IMR-90 (cell line): ENCODE results near the gene USP32. TPM values are rescaled to one million over a fixed set of nuclear protein-coding genes. Genes with fewer than 3 reads are reported as not detected.
"Not testable (repeated sequence)": the region's sequence is repeated elsewhere in the genome, so short reads cannot be mapped to it uniquely, and the experiment has no call there.

Source experiments
- ATAC-seq: fragments of 200-7000 bp; cut with Tn5 transposase; 2 replicates; pipeline ENCODE4 v1.9.1; 2020; ENCODE audit warnings: low read depth, mild to moderate bottlenecking, moderate library complexity
- BruUV-seq: library from RNA; stranded (reverse); fragments of 400-500 nt; replicated peaks from 2 replicates; lab custom pipeline; 2021; lab: Mats Ljungman, UMichigan
- CTCF ChIA-PET: fragments of 300-600 bp; formaldehyde crosslinking; extraction: SDS; loops from one replicate; lab custom pipeline; 2021; ENCODE audit warnings: antibody characterized with exemption; lab: Yijun Ruan, JAX
- POLR2A ChIA-PET: fragments of 300-600 bp; sonication (Branson Sonifier 250); formaldehyde crosslinking; loops from one replicate; lab custom pipeline; 2022; ENCODE audit warnings: antibody characterized with exemption; ENCODE audit not compliant: unreplicated experiment; lab: Charles Lee
- DNase-seq: peaks from one replicate; pipeline ENCODE4 v3.0.0; 2013
- H2AFZ ChIP-seq: replicated peaks from 2 replicates; pipeline ENCODE3; 2013; ENCODE audit warnings: low read length, mild to moderate bottlenecking; ENCODE audit not compliant: poor library complexity
- H2AK5ac ChIP-seq: 2 replicates; pipeline ENCODE4 v1.6.1; 2013; ENCODE audit warnings: low read depth, low read length, inconsistent platforms
- H2AK9ac ChIP-seq: replicated peaks from 2 replicates; pipeline ENCODE3; 2013; ENCODE audit warnings: mild to moderate bottlenecking, low read depth, low read length, moderate library complexity; ENCODE audit not compliant: poor library complexity
- H2BK120ac ChIP-seq: 2 replicates; pipeline ENCODE4 v1.6.1; 2013; ENCODE audit warnings: low read depth, low read length, inconsistent platforms
- H2BK15ac ChIP-seq: 3 replicates; pipeline ENCODE4 v1.6.1; 2013; ENCODE audit warnings: low read depth, low read length, inconsistent platforms
- H2BK20ac ChIP-seq: 2 replicates; pipeline ENCODE4 v1.6.1; 2013; ENCODE audit warnings: low read depth, mild to moderate bottlenecking, inconsistent platforms, low read length, moderate library complexity
- H2BK5ac ChIP-seq: 2 replicates; pipeline ENCODE4 v1.6.1; 2013; ENCODE audit warnings: mild to moderate bottlenecking, low read depth, low read length, inconsistent platforms; ENCODE audit not compliant: poor library complexity, severe bottlenecking
- H3K14ac ChIP-seq: replicated peaks from 2 replicates; pipeline ENCODE4 v1.6.1; 2013; ENCODE audit warnings: low read depth, low read length, inconsistent platforms
- H3K18ac ChIP-seq: 2 replicates; pipeline ENCODE4 v1.6.1; 2013; ENCODE audit warnings: low read depth, low read length, control low read depth
- H3K23ac ChIP-seq: 2 replicates; pipeline ENCODE4 v1.6.1; 2013; ENCODE audit warnings: low read depth, low read length, inconsistent platforms
- H3K27ac ChIP-seq: 2 replicates; pipeline ENCODE4 v1.5.1; 2013; ENCODE audit warnings: mild to moderate bottlenecking, control low read depth, low read length; ENCODE audit not compliant: insufficient read depth
- H3K27me3 ChIP-seq: 2 replicates; pipeline ENCODE4 v1.6.1; 2013; ENCODE audit warnings: low read length; ENCODE audit not compliant: control insufficient read depth, insufficient read depth
- H3K36me3 ChIP-seq: 2 replicates; pipeline ENCODE4 v1.6.1; 2013; ENCODE audit warnings: low read length, mixed read lengths; ENCODE audit not compliant: control insufficient read depth, insufficient read depth
- H3K4ac ChIP-seq: 2 replicates; pipeline ENCODE4 v1.6.1; 2013; ENCODE audit warnings: low read depth, low read length, inconsistent platforms
- H3K4me1 ChIP-seq: 2 replicates; pipeline ENCODE4 v1.6.1; 2013; ENCODE audit warnings: low read length, mixed read lengths; ENCODE audit not compliant: control insufficient read depth, insufficient read depth
- H3K4me2 ChIP-seq: 2 replicates; pipeline ENCODE4 v1.6.1; 2013; ENCODE audit warnings: low read depth, mild to moderate bottlenecking, control low read depth, low read length, moderate library complexity
- H3K4me3 ChIP-seq: 2 replicates; pipeline ENCODE4 v1.5.1; 2013; ENCODE audit warnings: low read depth, mild to moderate bottlenecking, control low read depth, low read length, moderate library complexity; ENCODE audit not compliant: insufficient read depth
- H3K56ac ChIP-seq: 2 replicates; pipeline ENCODE4 v1.6.1; 2013; ENCODE audit warnings: low read length, inconsistent platforms; ENCODE audit not compliant: insufficient read depth; ENCODE audit errors: extremely low read depth
- H3K79me1 ChIP-seq, 2 experiments: 2 replicates each; pipeline ENCODE4 v1.6.1; 2013; ENCODE audit warnings: low read length in 2 of 2, inconsistent platforms in 1 of 2, low read depth in 1 of 2
- H3K9ac ChIP-seq: 2 replicates; pipeline ENCODE4 v1.6.1; 2013; ENCODE audit warnings: low read depth, low read length, control low read depth
- H3K9me1 ChIP-seq: 2 replicates; pipeline ENCODE4 v1.6.1; 2013; ENCODE audit warnings: low read length, inconsistent platforms; ENCODE audit not compliant: insufficient read depth
- H3K9me3 ChIP-seq: 2 replicates; pipeline ENCODE4 v1.6.1; 2013; ENCODE audit warnings: low read length; ENCODE audit not compliant: control insufficient read depth, insufficient read depth
- H4K20me1 ChIP-seq: 2 replicates; pipeline ENCODE4 v1.6.1; 2013; ENCODE audit warnings: low read length, inconsistent platforms; ENCODE audit not compliant: insufficient read depth
- H4K5ac ChIP-seq: 2 replicates; pipeline ENCODE4 v1.6.1; 2013; ENCODE audit warnings: mild to moderate bottlenecking, low read depth, low read length, control low read depth
- H4K8ac ChIP-seq, 2 experiments: 2 replicates each; pipeline ENCODE4 v1.6.1; 2013; ENCODE audit warnings: low read depth in 2 of 2, low read length in 2 of 2, control low read depth in 1 of 2, inconsistent platforms in 1 of 2
- H4K91ac ChIP-seq: 2 replicates; pipeline ENCODE4 v1.6.1; 2013; ENCODE audit warnings: low read depth, low read length, inconsistent platforms; ENCODE audit not compliant: insufficient read depth
- WGBS, 2 experiments: methylation state at CpG; one replicate each; pipeline versions ENCODE4 v1.1.5 to v1.1.7; 2013; ENCODE audit warnings: missing lambda C conversion rate in 2 of 2; ENCODE audit not compliant: insufficient read length in 1 of 2; ENCODE audit errors: extremely low coverage in 2 of 2; 5-methylcytosine and 5-hydroxymethylcytosine counted together
- dilution Hi-C: fragments of 300-500 bp; cut with HindIII; formaldehyde crosslinking; loops from one replicate; pipeline ENCODE4 v1.14.3; 2018; ENCODE audit warnings: low sequenced_read_pairs; ENCODE audit not compliant: unreplicated experiment
- in situ Hi-C: fragments of 300-500 bp; cut with MboI; formaldehyde crosslinking; loops from 3 replicates; pipeline ENCODE4 v1.14.3; 2019; ENCODE audit warnings: low sequenced_read_pairs, inconsistent platforms, mixed read lengths
- intact Hi-C: fragments of 100-400 bp; cut with micrococcal nuclease; formaldehyde crosslinking; loops from 2 replicates; pipeline ENCODE4 v1.10.0; 2022
- polyA plus RNA-seq, 3 experiments: library from polyadenylated mRNA; depleted of rRNA; stranded (reverse); fragments of >200 nt; gene quantifications; 2 replicates each; pipeline ENCODE4 v1.2.3, GENCODE V29; 2012; ENCODE audit warnings: low replicate concordance in 1 of 3
- total RNA-seq: library from RNA; depleted of rRNA; stranded (reverse); fragments of >200 nt; gene quantifications from 2 replicates; pipeline ENCODE4 v1.2.3, GENCODE V29; 2012

The USP32 gene
- total and polyA plus RNA-seq, 2 of the 4 experiments (the other 2 are of a cell fraction), result 16.8 to 46.8 TPM

GRCh38 chr17:60208302-60208701 lies 183.6 kb downstream of the USP32 start:
- H2BK20ac ChIP-seq, H3K4ac ChIP-seq, H3K9ac ChIP-seq, H2BK5ac ChIP-seq, H4K5ac ChIP-seq, dilution Hi-C loops, H2BK15ac ChIP-seq, H2AFZ ChIP-seq, POLR2A ChIA-PET, H2AK5ac ChIP-seq, H3K18ac ChIP-seq, BruUV-seq, H3K9me3 ChIP-seq, H3K4me1 ChIP-seq, H4K8ac ChIP-seq, H3K27ac ChIP-seq, H3K14ac ChIP-seq, H3K36me3 ChIP-seq, H3K56ac ChIP-seq, H3K9me1 ChIP-seq, CTCF ChIA-PET, H3K4me3 ChIP-seq, H3K27me3 ChIP-seq, H3K79me1 ChIP-seq, H3K4me2 ChIP-seq, ATAC-seq, DNase-seq, in situ Hi-C loops, intact Hi-C loops, H2AK9ac ChIP-seq, H4K91ac ChIP-seq, H3K23ac ChIP-seq, H2BK120ac ChIP-seq, H4K20me1 ChIP-seq: not testable (repeated sequence)
- no CpG with 5 or more reads among the region's 1 CpG for WGBS, 2 experiments

GRCh38 chr17:60205782-60206181 lies 186.2 kb downstream of the USP32 start:
- H3K27me3 ChIP-seq, H3K79me1 ChIP-seq, H3K9ac ChIP-seq, in situ Hi-C loops, H4K20me1 ChIP-seq, POLR2A ChIA-PET, ATAC-seq, H3K9me3 ChIP-seq, H3K4me2 ChIP-seq, CTCF ChIA-PET, H2BK5ac ChIP-seq, H2BK20ac ChIP-seq, H2AFZ ChIP-seq, H3K27ac ChIP-seq, H3K56ac ChIP-seq, DNase-seq, H3K9me1 ChIP-seq, dilution Hi-C loops, H3K18ac ChIP-seq, intact Hi-C loops, H4K5ac ChIP-seq, H3K23ac ChIP-seq, H2BK120ac ChIP-seq, H3K36me3 ChIP-seq, H2BK15ac ChIP-seq, H3K4me3 ChIP-seq, H4K8ac ChIP-seq, BruUV-seq, H3K4me1 ChIP-seq, H4K91ac ChIP-seq, H3K14ac ChIP-seq, H3K4ac ChIP-seq, H2AK9ac ChIP-seq, H2AK5ac ChIP-seq: not testable (repeated sequence)
